HepG2 (cell line): ENCODE measurements around the gene GSTA5. TPM values are rescaled to one million over a fixed set of nuclear protein-coding genes. Genes with fewer than 3 reads are reported as not detected.

Experiments
- CHD2 ChIP-seq: IDR thresholded peaks from 2 replicates; pipeline ENCODE4 v1.6.1; 2011; ENCODE audit warnings: low read depth, low read length, improper control_type of control experiment
- CHD4 ChIP-seq: fragments of 200-600 bp; sonication (generic); IDR thresholded peaks from 2 replicates; pipeline ENCODE4 v1.7.0; 2017; ENCODE audit warnings: mild to moderate bottlenecking, low read length, borderline replicate concordance
- FOXA3 ChIP-seq: IDR thresholded peaks from 2 replicates; pipeline ENCODE4 v1.6.1; 2016; ENCODE audit warnings: missing genetic modification reagents, missing compliant biosample characterization
- FOXP1 ChIP-seq, 2 experiments: fragments of 450-650 bp in 1 of 2; IDR thresholded peaks; 2 replicates each; pipeline ENCODE4 v1.6.1; 2017 to 2018; ENCODE audit warnings: antibody characterized with exemption in 1 of 2
- HMGA1 ChIP-seq: sonication (generic); formaldehyde crosslinking; conservative IDR thresholded peaks from 2 replicates; pipeline ENCODE4 v1.4.0; 2020; ENCODE audit warnings: missing genetic modification reagents
- HNF4A ChIP-seq: sonication (generic); formaldehyde crosslinking; IDR thresholded peaks from 2 replicates; pipeline ENCODE4 v1.4.0; 2020; ENCODE audit warnings: missing genetic modification reagents
- KDM6A ChIP-seq: IDR thresholded peaks from 2 replicates; pipeline ENCODE4 v1.6.1; 2016; ENCODE audit warnings: low read depth
- KLF6 ChIP-seq: IDR thresholded peaks from 2 replicates; pipeline ENCODE4 v1.8.0; 2016; ENCODE audit warnings: missing biosample characterization, missing genetic modification reagents
- MED8 ChIP-seq: sonication (generic); formaldehyde crosslinking; IDR thresholded peaks from 2 replicates; pipeline ENCODE4 v1.8.1; 2023; ENCODE audit warnings: mild to moderate bottlenecking, missing genetic modification reagents; ENCODE audit not compliant: insufficient replicate concordance
- MIXL1 ChIP-seq: IDR thresholded peaks from 2 replicates; pipeline ENCODE4 v1.6.1; 2016
- NFATC3 ChIP-seq: sonication (generic); formaldehyde crosslinking; IDR thresholded peaks from 2 replicates; pipeline ENCODE4 v1.5.1; 2020; ENCODE audit warnings: mild to moderate bottlenecking, missing genetic modification reagents
- NFE2L1 ChIP-seq: sonication (generic); formaldehyde crosslinking; IDR thresholded peaks from 2 replicates; pipeline ENCODE4 v1.4.0; 2020; ENCODE audit warnings: missing genetic modification reagents, mild to moderate bottlenecking, borderline replicate concordance
- PHF5A ChIP-seq: IDR thresholded peaks from one replicate; pipeline ENCODE4 v1.6.1; 2018; ENCODE audit warnings: low read depth, missing genetic modification reagents; ENCODE audit not compliant: unreplicated experiment
- SOX6 ChIP-seq, 2 experiments: fragments of 450-650 bp in 1 of 2; sonication (generic) in 1 of 2; formaldehyde crosslinking in 1 of 2; IDR thresholded peaks; 2 replicates each; pipeline versions ENCODE4 v1.4.0 to v1.6.1; 2017 to 2020; ENCODE audit warnings: antibody characterized with exemption in 1 of 2, mild to moderate bottlenecking in 1 of 2, missing genetic modification reagents in 1 of 2
- SP5 ChIP-seq: IDR thresholded peaks from 2 replicates; pipeline ENCODE4 v1.6.1; 2016; ENCODE audit warnings: low read depth, borderline replicate concordance
- SRSF1 ChIP-seq: fragments of 200-400 bp; formaldehyde crosslinking; optimal IDR thresholded peaks from 2 replicates; pipeline ENCODE3; 2017; ENCODE audit warnings: mild to moderate bottlenecking, low read depth, low read length, moderate library complexity
- TCF7 ChIP-seq: sonication (generic); IDR thresholded peaks from 2 replicates; pipeline ENCODE4 v1.6.1; 2016; ENCODE audit warnings: antibody characterized with exemption, low read depth
- ZBTB1 ChIP-seq: sonication (generic); formaldehyde crosslinking; IDR thresholded peaks from 2 replicates; pipeline ENCODE4 v1.4.0; 2020; ENCODE audit warnings: missing genetic modification reagents, borderline replicate concordance
- ZBTB20 ChIP-seq: sonication (generic); formaldehyde crosslinking; IDR thresholded peaks from 2 replicates; pipeline ENCODE4 v1.8.1; 2023; ENCODE audit warnings: missing genetic modification reagents, low read depth, mild to moderate bottlenecking, borderline replicate concordance
- ZBTB21 ChIP-seq: sonication (generic); formaldehyde crosslinking; IDR thresholded peaks from 2 replicates; pipeline ENCODE4 v1.4.0; 2020; ENCODE audit warnings: missing genetic modification reagents
- ZNF12 ChIP-seq: sonication (generic); formaldehyde crosslinking; IDR thresholded peaks from 2 replicates; pipeline ENCODE4 v1.5.0; 2020; ENCODE audit warnings: missing genetic modification reagents
- ZNF180 ChIP-seq: sonication (generic); formaldehyde crosslinking; IDR thresholded peaks from 2 replicates; pipeline ENCODE4 v1.4.0; 2020; ENCODE audit warnings: low read depth, missing genetic modification reagents, borderline replicate concordance
- ZNF205 ChIP-seq: IDR thresholded peaks from 2 replicates; pipeline ENCODE4 v1.6.1; 2018; ENCODE audit warnings: missing biosample characterization, missing genetic modification reagents
- ZNF329 ChIP-seq: sonication (generic); formaldehyde crosslinking; IDR thresholded peaks from 2 replicates; pipeline ENCODE4 v1.9.0; 2021; ENCODE audit warnings: low read depth, mild to moderate bottlenecking, missing genetic modification reagents
- ZNF552 ChIP-seq: sonication (generic); formaldehyde crosslinking; IDR thresholded peaks from 2 replicates; pipeline ENCODE4 v1.9.0; 2022; ENCODE audit warnings: missing genetic modification reagents, mild to moderate bottlenecking, borderline replicate concordance
- ZNF615 ChIP-seq: sonication (generic); formaldehyde crosslinking; IDR thresholded peaks from 2 replicates; pipeline ENCODE4 v1.5.0; 2020; ENCODE audit warnings: mild to moderate bottlenecking, missing genetic modification reagents, borderline replicate concordance
- ZNF629 ChIP-seq: sonication (generic); formaldehyde crosslinking; conservative IDR thresholded peaks from 2 replicates; pipeline ENCODE4 v1.5.0; 2020; ENCODE audit warnings: missing genetic modification reagents
- ZNF775 ChIP-seq: sonication (generic); formaldehyde crosslinking; IDR thresholded peaks from 2 replicates; pipeline ENCODE4 v1.4.0; 2020; ENCODE audit warnings: missing genetic modification reagents, mild to moderate bottlenecking, moderate library complexity, borderline replicate concordance
- polyA plus RNA-seq, 8 experiments: library from polyadenylated mRNA; depleted of rRNA in 3 of 8; stranded (reverse) in 7 of 8; unstranded in 1 of 8; fragments of >200 nt; fragmentation: Illumina TruSeq in 4 of 8; extraction: Trizol in 4 of 8; gene quantifications; 2 replicates each; pipeline versions ENCODE4 v1.2.1 to v1.2.3, GENCODE V29; 2011 to 2016; ENCODE audit warnings: low read depth in 4 of 8, missing spikeins in 1 of 8, mixed read lengths in 1 of 8; ENCODE audit not compliant: insufficient read depth in 1 of 8
- total RNA-seq, 5 experiments: library from RNA; depleted of rRNA; stranded (reverse); fragments of >200 nt; fragmentation: Illumina TruSeq; extraction: Trizol; gene quantifications; 2 replicates each; pipeline ENCODE4 v1.2.3, GENCODE V29; 2016; ENCODE audit warnings: low read depth in 1 of 5
- TF ChIP-seq, protein P1 (sequence below): fragments of 450-650 bp; IDR thresholded peaks from 2 replicates; pipeline ENCODE4 v1.6.1; 2016
- TF ChIP-seq, protein P2 (sequence below): sonication (generic); formaldehyde crosslinking; IDR thresholded peaks from 2 replicates; pipeline ENCODE4 v1.5.1; 2020; ENCODE audit warnings: mild to moderate bottlenecking, moderate library complexity, missing genetic modification reagents

The GSTA5 gene
- total and polyA plus RNA-seq, 2 of the 13 experiments (the other 11 are each of a cell fraction or from before 2014, with no cell fraction given) = not detected

DNA sequence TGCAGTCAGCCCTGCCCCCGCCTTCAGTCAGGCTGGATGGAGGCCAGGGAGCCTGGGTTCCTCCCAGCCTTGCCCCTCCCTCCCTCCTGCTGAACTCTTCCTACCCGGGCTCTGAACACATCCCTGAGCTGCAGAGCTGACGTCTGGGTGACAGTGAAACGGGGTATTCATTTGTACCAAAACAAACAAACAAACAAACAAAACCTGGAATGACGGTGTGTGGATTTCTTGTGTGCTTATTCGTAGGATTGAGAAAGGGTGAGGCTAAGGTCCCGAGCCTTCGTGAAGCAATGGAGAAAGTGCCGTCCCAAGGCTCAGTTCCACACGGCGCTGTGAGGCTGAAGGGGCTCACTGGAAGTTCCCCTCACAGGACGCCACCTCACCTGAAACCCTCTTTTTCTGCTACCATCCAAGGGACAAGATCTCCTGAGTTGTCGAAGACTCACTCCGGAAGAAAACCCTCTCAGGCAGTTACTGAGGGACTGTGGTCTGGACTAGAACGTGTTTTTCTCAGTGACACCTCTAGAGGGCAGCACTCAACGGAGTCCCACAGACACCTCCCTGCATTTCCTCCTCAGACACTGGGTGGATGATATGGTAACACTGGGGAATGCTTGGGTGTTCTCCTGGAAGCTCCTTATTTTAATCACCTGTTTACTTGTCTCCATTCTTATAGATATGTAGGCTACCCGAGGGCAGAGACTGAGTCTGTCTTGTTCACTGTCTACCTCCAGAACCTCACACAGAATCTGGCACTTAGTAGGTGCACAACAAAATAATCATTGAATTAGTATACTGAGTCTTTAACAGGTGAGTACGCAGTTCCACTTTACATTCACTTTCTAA, 41.6 kb upstream of the GSTA5 start (continued):
- TF ChIP-seq CHD2 (no peak), ZBTB21 (CRISPR knock-in tag) (no peak), ZNF615 (CRISPR knock-in tag) (no peak), NFATC3 (CRISPR knock-in tag) (no peak), ZNF180 (CRISPR knock-in tag) (no peak), MED8 (CRISPR knock-in tag) (no peak), HMGA1 (CRISPR knock-in tag) (no peak), FOXA3 (CRISPR knock-in tag) (no peak), HNF4A (no peak), ZNF629 (CRISPR knock-in tag) (no peak), ZBTB20 (0 out of 2 replicates have a peak, but pooled peaks have one; percentile 55), NFE2L1 (no peak), KDM6A (CRISPR knock-in tag) (no peak), KLF6 (CRISPR knock-in tag) (no peak), ZNF552 (no peak), ZNF205 (CRISPR knock-in tag) (peak; percentile 59; the same call in 1 of the 2 replicates), FOXP1 (IDR thresholded peaks at IDR 0.05) (no peak), FOXP1 (CRISPR knock-in tag; IDR thresholded peaks at IDR 0.05) (no peak), ZNF12 (no peak), ZBTB1 (CRISPR knock-in tag) (no peak), SP5 (CRISPR knock-in tag) (no peak), MIXL1 (no peak), SOX6 (IDR thresholded peaks at IDR 0.05) (no peak), SOX6 (CRISPR knock-in tag; IDR thresholded peaks at IDR 0.05) (no peak), TCF7 (no peak), ZNF775 (CRISPR knock-in tag) (no peak), ZNF329 (CRISPR knock-in tag) (no peak), SRSF1 (no peak), PHF5A (no peak), CHD4 (no peak)
- TF ChIP-seq, protein P1, sequence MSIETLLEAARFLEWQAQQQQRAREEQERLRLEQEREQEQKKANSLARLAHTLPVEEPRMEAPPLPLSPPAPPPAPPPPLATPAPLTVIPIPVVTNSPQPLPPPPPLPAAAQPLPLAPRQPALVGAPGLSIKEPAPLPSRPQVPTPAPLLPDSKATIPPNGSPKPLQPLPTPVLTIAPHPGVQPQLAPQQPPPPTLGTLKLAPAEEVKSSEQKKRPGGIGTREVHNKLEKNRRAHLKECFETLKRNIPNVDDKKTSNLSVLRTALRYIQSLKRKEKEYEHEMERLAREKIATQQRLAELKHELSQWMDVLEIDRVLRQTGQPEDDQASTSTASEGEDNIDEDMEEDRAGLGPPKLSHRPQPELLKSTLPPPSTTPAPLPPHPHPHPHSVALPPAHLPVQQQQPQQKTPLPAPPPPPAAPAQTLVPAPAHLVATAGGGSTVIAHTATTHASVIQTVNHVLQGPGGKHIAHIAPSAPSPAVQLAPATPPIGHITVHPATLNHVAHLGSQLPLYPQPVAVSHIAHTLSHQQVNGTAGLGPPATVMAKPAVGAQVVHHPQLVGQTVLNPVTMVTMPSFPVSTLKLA = no peak
- TF ChIP-seq, protein P2, sequence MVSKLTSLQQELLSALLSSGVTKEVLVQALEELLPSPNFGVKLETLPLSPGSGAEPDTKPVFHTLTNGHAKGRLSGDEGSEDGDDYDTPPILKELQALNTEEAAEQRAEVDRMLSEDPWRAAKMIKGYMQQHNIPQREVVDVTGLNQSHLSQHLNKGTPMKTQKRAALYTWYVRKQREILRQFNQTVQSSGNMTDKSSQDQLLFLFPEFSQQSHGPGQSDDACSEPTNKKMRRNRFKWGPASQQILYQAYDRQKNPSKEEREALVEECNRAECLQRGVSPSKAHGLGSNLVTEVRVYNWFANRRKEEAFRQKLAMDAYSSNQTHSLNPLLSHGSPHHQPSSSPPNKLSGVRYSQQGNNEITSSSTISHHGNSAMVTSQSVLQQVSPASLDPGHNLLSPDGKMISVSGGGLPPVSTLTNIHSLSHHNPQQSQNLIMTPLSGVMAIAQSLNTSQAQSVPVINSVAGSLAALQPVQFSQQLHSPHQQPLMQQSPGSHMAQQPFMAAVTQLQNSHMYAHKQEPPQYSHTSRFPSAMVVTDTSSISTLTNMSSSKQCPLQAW = peak; percentile 39
